Articular chondrocyte of knee joint (primary cell): ENCODE measurements around the gene SPINK5. TPM values are rescaled to one million over a fixed set of nuclear protein-coding genes. Genes with fewer than 3 reads are reported as not detected.

Source experiments
- total RNA-seq: library from RNA; depleted of rRNA; stranded (reverse); fragments of >200 nt; gene quantifications from 2 replicates; pipeline ENCODE4 v1.2.3, GENCODE V29; 2012

The SPINK5 gene, protein sequence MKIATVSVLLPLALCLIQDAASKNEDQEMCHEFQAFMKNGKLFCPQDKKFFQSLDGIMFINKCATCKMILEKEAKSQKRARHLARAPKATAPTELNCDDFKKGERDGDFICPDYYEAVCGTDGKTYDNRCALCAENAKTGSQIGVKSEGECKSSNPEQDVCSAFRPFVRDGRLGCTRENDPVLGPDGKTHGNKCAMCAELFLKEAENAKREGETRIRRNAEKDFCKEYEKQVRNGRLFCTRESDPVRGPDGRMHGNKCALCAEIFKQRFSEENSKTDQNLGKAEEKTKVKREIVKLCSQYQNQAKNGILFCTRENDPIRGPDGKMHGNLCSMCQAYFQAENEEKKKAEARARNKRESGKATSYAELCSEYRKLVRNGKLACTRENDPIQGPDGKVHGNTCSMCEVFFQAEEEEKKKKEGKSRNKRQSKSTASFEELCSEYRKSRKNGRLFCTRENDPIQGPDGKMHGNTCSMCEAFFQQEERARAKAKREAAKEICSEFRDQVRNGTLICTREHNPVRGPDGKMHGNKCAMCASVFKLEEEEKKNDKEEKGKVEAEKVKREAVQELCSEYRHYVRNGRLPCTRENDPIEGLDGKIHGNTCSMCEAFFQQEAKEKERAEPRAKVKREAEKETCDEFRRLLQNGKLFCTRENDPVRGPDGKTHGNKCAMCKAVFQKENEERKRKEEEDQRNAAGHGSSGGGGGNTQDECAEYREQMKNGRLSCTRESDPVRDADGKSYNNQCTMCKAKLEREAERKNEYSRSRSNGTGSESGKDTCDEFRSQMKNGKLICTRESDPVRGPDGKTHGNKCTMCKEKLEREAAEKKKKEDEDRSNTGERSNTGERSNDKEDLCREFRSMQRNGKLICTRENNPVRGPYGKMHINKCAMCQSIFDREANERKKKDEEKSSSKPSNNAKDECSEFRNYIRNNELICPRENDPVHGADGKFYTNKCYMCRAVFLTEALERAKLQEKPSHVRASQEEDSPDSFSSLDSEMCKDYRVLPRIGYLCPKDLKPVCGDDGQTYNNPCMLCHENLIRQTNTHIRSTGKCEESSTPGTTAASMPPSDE
- not detected in 2 replicates for total RNA-seq

DNA sequence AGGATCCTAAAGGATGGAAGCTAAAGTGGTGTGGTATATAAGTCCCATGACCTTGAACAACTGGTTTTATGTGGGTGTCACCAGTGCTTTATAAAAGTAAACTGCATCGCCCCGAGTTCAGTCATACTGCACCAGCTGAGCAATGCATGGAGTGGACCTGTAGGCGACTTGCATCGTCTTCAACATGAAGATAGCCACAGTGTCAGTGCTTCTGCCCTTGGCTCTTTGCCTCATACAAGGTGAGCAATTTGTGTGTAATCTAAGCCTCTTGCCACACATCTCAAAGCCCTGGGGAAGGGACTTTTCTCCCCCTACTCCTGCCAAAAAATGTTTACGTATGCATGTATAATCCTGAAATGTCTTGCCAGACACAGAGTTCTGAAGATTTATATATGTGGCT, at the start of gene SPINK5:
Gene SPINK5, plus strand, starts transcription at position 120 of the 400 bp plus-strand sequence. Its CDS starts 65 bp downstream, at position 185.

DNA sequence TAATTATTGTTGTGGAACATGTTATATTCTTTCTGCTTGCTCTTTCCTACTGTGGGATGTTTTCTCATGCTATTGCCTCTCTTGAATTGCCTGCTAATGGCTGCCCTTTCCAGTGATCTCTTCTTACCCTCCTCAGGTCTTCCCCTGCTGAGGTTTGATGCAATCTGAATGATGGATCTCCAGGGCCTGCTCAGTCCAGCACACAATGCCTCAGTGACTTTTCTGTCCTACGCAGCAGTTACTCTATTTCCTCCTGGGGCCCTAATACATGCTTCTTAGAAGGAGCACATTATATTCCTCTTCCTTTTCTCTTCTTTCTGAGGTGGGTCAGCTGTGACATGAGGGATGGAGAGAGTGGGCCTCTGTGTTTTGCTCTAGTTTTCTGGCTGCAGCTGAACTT, 104.5 kb downstream of the SPINK5 start, which contains the start of gene SPINK14:
Gene SPINK14, plus strand, starts transcription at position 301 of the 400 bp plus-strand sequence. CDS start 1,187 bp downstream, outside the sequence.

Other genes with a start within 250 kb of the SPINK5 start
- gene SPINK1, start 232.3 kb upstream of the SPINK5 start, total RNA-seq: not detected in 2 replicates
- gene SCGB3A2, start 185.3 kb upstream of the SPINK5 start, total RNA-seq: not detected in 2 replicates
- gene C5orf46, start 157.4 kb upstream of the SPINK5 start, total RNA-seq: 0.39 TPM in 1 of 2 replicates, not detected in the other
- gene SPINK14, start 104.6 kb downstream of the SPINK5 start, total RNA-seq: not detected in 2 replicates
- not detected in 2 replicates for gene SPINK6, start 139.1 kb downstream of the SPINK5 start, total RNA-seq
- gene MARCOL, start 174.5 kb downstream of the SPINK5 start, total RNA-seq: not detected in 2 replicates
- 0.26 and 1.4 TPM in 2 replicates for gene SPINK13, start 204.8 kb downstream of the SPINK5 start, total RNA-seq
- gene SPINK7, start 248.4 kb downstream of the SPINK5 start, total RNA-seq: not detected in 2 replicates